Measurements from ENCODE around the gene SPDL1. TPM values are rescaled to one million over a fixed set of nuclear protein-coding genes. Genes with fewer than 3 reads are reported as not detected.
A peak's percentile ranks its signal among the peaks of the same experiment; 100 is the strongest.

SPDL1 gene
- total RNA-seq, 1 donor: 10.9 TPM

DNA sequence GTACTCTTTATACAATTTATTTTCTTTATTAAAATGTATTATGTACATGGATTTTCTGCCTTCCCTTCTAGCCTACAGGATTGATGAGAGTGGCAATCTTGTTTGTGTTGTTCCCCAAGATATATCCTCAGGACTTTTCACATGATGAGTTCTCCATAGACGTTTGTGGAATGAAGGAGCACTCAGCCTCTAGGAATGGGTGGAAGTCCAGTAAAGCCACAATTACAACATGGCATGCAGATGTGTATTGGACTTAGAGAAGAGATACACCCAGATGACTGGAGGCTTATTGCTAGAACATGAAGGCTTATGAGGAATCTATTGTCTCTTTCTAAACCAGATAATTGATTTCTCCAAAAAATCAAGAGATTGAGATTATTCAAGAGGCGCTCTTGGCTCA, 45.3 kb downstream of the SPDL1 start:
- peak overlapping the region; percentile 78 for H3K27ac ChIP-seq (ENCODE audit: low read depth, low read length)

GRCh38 chr5:169629847-169630548, 46.4 kb downstream of the SPDL1 start:
- no peaks in the 10 kb centered on the region for H3K9me3 ChIP-seq (ENCODE audit: low read depth, low read length)
- no peak overlapping the region for H3K4me3 ChIP-seq (ENCODE audit: insufficient read depth, low read length)
- no peaks in the 10 kb centered on the region for H4K20me1 ChIP-seq (ENCODE audit: insufficient read depth, low read length)
- peak; percentile 89 for DNase-seq (ENCODE audit: insufficient read length, low spot score, missing footprints)
- peak overlapping the region; percentile 78 for H3K27ac ChIP-seq (ENCODE audit: low read depth, low read length)
- H2AFZ ChIP-seq (ENCODE audit: low read length): peak overlapping the region; percentile 0
- H3K27me3 ChIP-seq (ENCODE audit: insufficient read depth, low read length): no peaks in the 10 kb centered on the region
- peaks cover 48% of the 10 kb centered on the region for H3K4me1 ChIP-seq (ENCODE audit: insufficient read depth, low read length)
- no peaks in the 10 kb centered on the region for H3K79me2 ChIP-seq (ENCODE audit: insufficient read depth, low read length)
- TF ChIP-seq, protein P1, sequence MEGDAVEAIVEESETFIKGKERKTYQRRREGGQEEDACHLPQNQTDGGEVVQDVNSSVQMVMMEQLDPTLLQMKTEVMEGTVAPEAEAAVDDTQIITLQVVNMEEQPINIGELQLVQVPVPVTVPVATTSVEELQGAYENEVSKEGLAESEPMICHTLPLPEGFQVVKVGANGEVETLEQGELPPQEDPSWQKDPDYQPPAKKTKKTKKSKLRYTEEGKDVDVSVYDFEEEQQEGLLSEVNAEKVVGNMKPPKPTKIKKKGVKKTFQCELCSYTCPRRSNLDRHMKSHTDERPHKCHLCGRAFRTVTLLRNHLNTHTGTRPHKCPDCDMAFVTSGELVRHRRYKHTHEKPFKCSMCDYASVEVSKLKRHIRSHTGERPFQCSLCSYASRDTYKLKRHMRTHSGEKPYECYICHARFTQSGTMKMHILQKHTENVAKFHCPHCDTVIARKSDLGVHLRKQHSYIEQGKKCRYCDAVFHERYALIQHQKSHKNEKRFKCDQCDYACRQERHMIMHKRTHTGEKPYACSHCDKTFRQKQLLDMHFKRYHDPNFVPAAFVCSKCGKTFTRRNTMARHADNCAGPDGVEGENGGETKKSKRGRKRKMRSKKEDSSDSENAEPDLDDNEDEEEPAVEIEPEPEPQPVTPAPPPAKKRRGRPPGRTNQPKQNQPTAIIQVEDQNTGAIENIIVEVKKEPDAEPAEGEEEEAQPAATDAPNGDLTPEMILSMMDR (IDR thresholded peaks at IDR 0.05; ENCODE audit: extremely low read depth, low read depth, low read length): no peak
- H3K4me2 ChIP-seq (ENCODE audit: insufficient read depth, low read length): no peak overlapping the region
- H3K36me3 ChIP-seq (ENCODE audit: insufficient read depth, low read length): no peaks in the 10 kb centered on the region

More for the DNA sequence above, 45.3 kb downstream of the SPDL1 start:
- TF ChIP-seq, protein P1 (IDR thresholded peaks at IDR 0.05; ENCODE audit: extremely low read depth, low read depth, low read length): no peak
- H3K4me1 ChIP-seq (ENCODE audit: insufficient read depth, low read length): peaks cover 48% of the 10 kb centered on the region
- H3K4me2 ChIP-seq (ENCODE audit: insufficient read depth, low read length): no peak overlapping the region
- H3K79me2 ChIP-seq (ENCODE audit: insufficient read depth, low read length): no peaks in the 10 kb centered on the region
- H3K4me3 ChIP-seq (ENCODE audit: insufficient read depth, low read length): no peak overlapping the region
- DNase-seq (ENCODE audit: insufficient read length, low spot score, missing footprints): no peak
- H2AFZ ChIP-seq (ENCODE audit: low read length): no peak overlapping the region
- H3K9me3 ChIP-seq (ENCODE audit: low read depth, low read length): no peaks in the 10 kb centered on the region
- no peaks in the 10 kb centered on the region for H4K20me1 ChIP-seq (ENCODE audit: insufficient read depth, low read length)
- no peaks in the 10 kb centered on the region for H3K36me3 ChIP-seq (ENCODE audit: insufficient read depth, low read length)
- no peaks in the 10 kb centered on the region for H3K27me3 ChIP-seq (ENCODE audit: insufficient read depth, low read length)

- Histone ChIP-seq H3K36me3 (ENCODE audit: insufficient read depth, low read length) (no peaks in the 10 kb centered on the region), H2AFZ (ENCODE audit: low read length) (no peak overlapping the region), H3K27ac (ENCODE audit: low read depth, low read length) (peak overlapping the region; percentile 17), H3K9me3 (ENCODE audit: low read depth, low read length) (no peaks in the 10 kb centered on the region), H3K4me3 (ENCODE audit: insufficient read depth, low read length) (no peak overlapping the region), H3K4me2 (ENCODE audit: insufficient read depth, low read length) (no peak overlapping the region), H3K27me3 (ENCODE audit: insufficient read depth, low read length) (no peaks in the 10 kb centered on the region), H4K20me1 (ENCODE audit: insufficient read depth, low read length) (no peaks in the 10 kb centered on the region), H3K79me2 (ENCODE audit: insufficient read depth, low read length) (no peaks in the 10 kb centered on the region), H3K4me1 (ENCODE audit: insufficient read depth, low read length) (peaks cover 43% of the 10 kb centered on the region)
- no peak for DNase-seq (ENCODE audit: insufficient read length, low spot score, missing footprints)
- TF ChIP-seq, protein P1 (IDR thresholded peaks at IDR 0.05; ENCODE audit: extremely low read depth, low read depth, low read length): no peak
Measured at GRCh38 chr5:169631360-169631759, 47.8 kb downstream of the SPDL1 start.

DNA sequence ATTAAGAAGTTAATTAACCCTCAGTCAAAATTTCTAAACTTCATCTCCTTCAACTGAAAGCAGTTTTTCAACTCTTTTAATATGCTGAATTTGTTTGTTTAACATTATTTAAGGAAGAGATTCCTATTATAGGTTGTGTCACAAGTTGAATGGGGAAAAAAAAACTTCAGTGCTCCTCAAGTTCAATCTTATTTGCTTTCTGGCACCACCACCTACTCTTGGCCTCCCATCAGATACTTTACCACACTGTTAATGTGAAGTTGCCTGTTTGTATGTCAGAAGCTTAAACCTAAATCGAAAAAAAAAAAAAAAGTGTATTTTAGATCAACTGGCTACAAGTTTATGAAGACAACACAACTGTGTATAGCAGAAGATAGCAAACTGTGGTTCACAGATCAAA, 49.4 kb downstream of the SPDL1 start:
- Histone ChIP-seq H3K9me3 (ENCODE audit: low read depth, low read length) (no peaks in the 10 kb centered on the region), H3K4me1 (ENCODE audit: insufficient read depth, low read length) (peaks cover 40% of the 10 kb centered on the region), H3K4me3 (ENCODE audit: insufficient read depth, low read length) (no peak overlapping the region), H3K27me3 (ENCODE audit: insufficient read depth, low read length) (no peaks in the 10 kb centered on the region), H3K36me3 (ENCODE audit: insufficient read depth, low read length) (no peaks in the 10 kb centered on the region), H2AFZ (ENCODE audit: low read length) (no peak overlapping the region), H3K79me2 (ENCODE audit: insufficient read depth, low read length) (no peaks in the 10 kb centered on the region), H3K27ac (ENCODE audit: low read depth, low read length) (no peak overlapping the region), H4K20me1 (ENCODE audit: insufficient read depth, low read length) (no peaks in the 10 kb centered on the region), H3K4me2 (ENCODE audit: insufficient read depth, low read length) (no peak overlapping the region)
- TF ChIP-seq, protein P1 (IDR thresholded peaks at IDR 0.05; ENCODE audit: extremely low read depth, low read depth, low read length): no peak
- DNase-seq (ENCODE audit: insufficient read length, low spot score, missing footprints): no peak

Measured in osteoblast (primary cell).